Adrenal gland (tissue), 12 donors: ENCODE measurements around the gene B4GALT6. TPM values are rescaled to one million over a fixed set of nuclear protein-coding genes. Genes with fewer than 3 reads are reported as not detected.

Experiments used
- DNase-seq, 7 donors: peaks; one replicate each; pipeline ENCODE4 v3.0.0-alpha.2; 2019 to 2020
- H3K27ac ChIP-seq, 5 donors: fragments of 200-600 bp; sonication (generic) in 4 of 5; 1 replicate in 3 of 5; 2 replicates in 2 of 5; pipeline versions ENCODE4 v1.5.1 to v1.8.0; 2016 to 2020; ENCODE audit warnings: mild to moderate bottlenecking in 1 of 5
- H3K27me3 ChIP-seq: fragments of 200-600 bp; 2 replicates; pipeline ENCODE4 v1.8.0; 2021
- H3K36me3 ChIP-seq, 2 donors: fragments of 200-600 bp; replicated peaks in 1 of 2; 1 replicate in 1 of 2; 2 replicates in 1 of 2; pipeline versions ENCODE4 v1.5.1 to v1.8.0; 2018 to 2022
- H3K4me1 ChIP-seq, 2 donors: fragments of 200-600 bp; replicated peaks in 1 of 2; 1 replicate in 1 of 2; 2 replicates in 1 of 2; pipeline versions ENCODE4 v1.5.1 to v1.8.0; 2018 to 2021
- H3K4me3 ChIP-seq, 4 donors: fragments of 200-600 bp; sonication (generic) in 3 of 4; one replicate each; pipeline ENCODE4 v1.5.1; 2016 to 2018
- H3K9me3 ChIP-seq, 3 donors: fragments of 200-600 bp; sonication (generic) in 1 of 3; replicated peaks in 1 of 3; 1 replicate in 2 of 3; 2 replicates in 1 of 3; pipeline versions ENCODE4 v1.5.1 to v1.8.0; 2016 to 2021
- CTCF ChIP-seq, 6 experiments: fragments of 450-650 bp in 4 of 6; fragments of 200-600 bp in 2 of 6; sonication (generic) in 1 of 6; IDR thresholded peaks; 1 replicate in 5 of 6; 2 replicates in 1 of 6; pipeline versions ENCODE4 v1.5.1 to v1.8.0; 2016 to 2021; ENCODE audit warnings: antibody characterized with exemption in 6 of 6, mild to moderate bottlenecking in 2 of 6, moderate library complexity in 1 of 6
- POLR2A ChIP-seq, 2 donors: fragments of 450-650 bp; IDR thresholded peaks; one replicate each; pipeline ENCODE4 v1.6.1; 2017; ENCODE audit warnings: antibody characterized with exemption in 2 of 2, mild to moderate bottlenecking in 2 of 2, moderate library complexity in 1 of 2
- WGBS, 4 donors: extraction: QIAGEN DNeasy Blood & Tissue Kit in 2 of 4; methylation state at CpG; one replicate each; pipeline versions ENCODE4 v1.1.5 to v1.1.7; 2013 to 2017; 5-methylcytosine and 5-hydroxymethylcytosine counted together
- intact Hi-C, 2 donors: fragments of 100-400 bp; cut with DNase I; formaldehyde crosslinking; loops; one replicate each; pipeline versions ENCODE4 v1.14.1 to v1.15.0; 2022 to 2023
- polyA plus RNA-seq, 3 donors: library from polyadenylated mRNA; stranded (reverse); fragments of 200-250 nt in 2 of 3; fragments of 350-450 nt in 1 of 3; fragmentation: Illumina TruSeq in 1 of 3; extraction: RNeasy Lipid Tissue Mini Kit (QIAGEN cat#74804) in 1 of 3; gene quantifications; one replicate each; pipeline ENCODE4 v1.2.3, GENCODE V29; 2013 to 2014
- total RNA-seq, 9 donors: library from RNA; depleted of rRNA in 4 of 9; stranded (reverse); fragments of >200 nt in 4 of 9; fragments of 120-200 nt in 1 of 9; fragmentation: NEBNext Ultra II Directional in 1 of 9; extraction: Animal tissue kit (Norgen Biotek cat#: 25700) in 1 of 9; gene quantifications; one replicate each; pipeline versions ENCODE4 v1.1.0 to v1.2.4, GENCODE V29; 2013 to 2023
- donor health status: healthy with polysubstance abuse.
- donor health status: Bipolar disorder and iron deficiency.
- donor health status: DM: yes; HTN: yes; CAD: no.
- donor health status: DM: no; HTN: no; CAD: no.
- donor health status: DM: no; HTN: no; CAD: no.
- donor health status: DM: yes; HTN: yes; CAD: no.

The B4GALT6 gene
- total and polyA plus RNA-seq, 12 donors = 6.4 to 71.3 (median 21.6) TPM

GRCh38 chr18:31680433-31680811 is 4.0 kb downstream of the B4GALT6 start:
- no peaks in the 10 kb centered on the region for H3K9me3 ChIP-seq
- TF ChIP-seq POLR2A (IDR thresholded peaks at IDR 0.05) (peak in 1 of 2 donors; percentile 54), CTCF (IDR thresholded peaks at IDR 0.05) (no peak)
- no peak overlapping the region for H3K4me3 ChIP-seq
- peaks cover 34 to 62% of the 10 kb centered on the region in 2 donors for H3K4me1 ChIP-seq
- WGBS, 4 donors = 16 to 44% (median 22%) methylated on average over 1 of the region's 1 CpG; no CpG with 5 or more reads in 1 of the 4 donors
- peak overlapping the region; percentile 52 to 92 (median 76) for H3K27ac ChIP-seq
- intact Hi-C loops = no loop called here
- no peaks in the 10 kb centered on the region for H3K36me3 ChIP-seq
- DNase-seq = peak; percentile 51 to 83 (median 76)
- no peaks in the 10 kb centered on the region for H3K27me3 ChIP-seq

- TF ChIP-seq POLR2A (IDR thresholded peaks at IDR 0.05) (no peak), CTCF (IDR thresholded peaks at IDR 0.05) (no peak)
- Histone ChIP-seq H3K4me1 (peaks cover 34 to 67% of the 10 kb centered on the region in 2 donors), H3K9me3 (no peaks in the 10 kb centered on the region), H3K36me3 (no peaks in the 10 kb centered on the region), H3K27ac (peak overlapping the region; percentile 52 to 92 (median 76)), H3K27me3 (no peaks in the 10 kb centered on the region), H3K4me3 (no peak overlapping the region)
- WGBS, 4 donors = 81 to 89% (median 84%) methylated on average over 5 of the region's 5 CpGs
- intact Hi-C loops = no loop called here
- DNase-seq = no peak
These were observed 4.5 kb downstream of the B4GALT6 start for GRCh38 chr18:31679791-31680432.

- Histone ChIP-seq H3K4me1 (peaks cover 34 to 72% of the 10 kb centered on the region in 2 donors), H3K27me3 (no peaks in the 10 kb centered on the region), H3K36me3 (no peaks in the 10 kb centered on the region), H3K27ac (peak overlapping the region; percentile 47 to 92 (median 76)), H3K4me3 (no peak overlapping the region), H3K9me3 (no peaks in the 10 kb centered on the region)
- 45 to 60% (median 51%) methylated on average over 3 of the region's 3 CpGs for WGBS, 4 donors
- TF ChIP-seq POLR2A (IDR thresholded peaks at IDR 0.05) (peak in 1 of 2 donors; percentile 34), CTCF (IDR thresholded peaks at IDR 0.05) (no peak)
- peak in 2 of 7 donors; percentile 8 to 19 for DNase-seq
- intact Hi-C loops = no loop called here
These were observed 5.1 kb downstream of the B4GALT6 start for GRCh38 chr18:31679133-31679742.

GRCh38 chr18:31678425-31678824 is 6.0 kb downstream of the B4GALT6 start:
- DNase-seq = peak in 3 of 7 donors; percentile 18 to 55 (median 42)
- Histone ChIP-seq H3K4me3 (no peak overlapping the region), H3K9me3 (no peaks in the 10 kb centered on the region), H3K27ac (peak overlapping the region; percentile 47 to 92 (median 76)), H3K4me1 (peaks cover 42 to 80% of the 10 kb centered on the region in 2 donors), H3K27me3 (no peaks in the 10 kb centered on the region), H3K36me3 (no peaks in the 10 kb centered on the region)
- intact Hi-C loops = no loop called here
- WGBS, 4 donors = 69 to 84% (median 76%) methylated on average over 4 of the region's 4 CpGs
- TF ChIP-seq CTCF (IDR thresholded peaks at IDR 0.05) (no peak), POLR2A (IDR thresholded peaks at IDR 0.05) (no peak)
